PC-9 (cell line): ENCODE data around the gene OR10A2.

Experiments
- CTCF ChIP-seq: fragments of 200-600 bp; sonication (generic); conservative IDR thresholded peaks from 2 replicates; pipeline ENCODE4 v1.6.1; 2017; ENCODE audit warnings: mixed run types, antibody characterized with exemption, mild to moderate bottlenecking, moderate library complexity
- EZH2 ChIP-seq: fragments of 200-600 bp; sonication (generic); IDR thresholded peaks from 2 replicates; pipeline ENCODE4 v1.8.0; 2017; ENCODE audit warnings: antibody characterized with exemption, low read depth

GRCh38 chr11:6824136-6824823 lies 38.6 kb upstream of the OR10A2 start:
- TF ChIP-seq CTCF = no peak
- no peak for TF ChIP-seq EZH2
